ENCODE measurements around the gene PAXIP1.

PAXIP1 gene

GRCh38 chr7:154997840-154998370, 5.0 kb downstream of the PAXIP1 start:
- in situ Hi-C loops (cut with MboI; ENCODE audit: low sequenced_read_pairs): no loop called here

- in situ Hi-C loops (cut with MboI; ENCODE audit: low sequenced_read_pairs): no loop called here
Observed at GRCh38 chr7:154996756-154997155, 6.2 kb downstream of the PAXIP1 start.

- in situ Hi-C loops (cut with MboI; ENCODE audit: low sequenced_read_pairs): no loop called here
Observed at GRCh38 chr7:154996101-154996500, 6.8 kb downstream of the PAXIP1 start.

GRCh38 chr7:154994996-154995395, 7.9 kb downstream of the PAXIP1 start:
- in situ Hi-C loops (cut with MboI; ENCODE audit: low sequenced_read_pairs): no loop called here

GRCh38 chr7:154990964-154991540, 11.9 kb downstream of the PAXIP1 start:
- in situ Hi-C loops (cut with MboI; ENCODE audit: low sequenced_read_pairs): no loop called here

- in situ Hi-C loops (cut with MboI; ENCODE audit: low sequenced_read_pairs): no loop called here
Observed at GRCh38 chr7:154987571-154987970, 15.4 kb downstream of the PAXIP1 start.

GRCh38 chr7:154986200-154986945, 16.6 kb downstream of the PAXIP1 start:
- in situ Hi-C loops (cut with MboI; ENCODE audit: low sequenced_read_pairs): no loop called here

GRCh38 chr7:154985230-154985629, 17.7 kb downstream of the PAXIP1 start:
- in situ Hi-C loops (cut with MboI; ENCODE audit: low sequenced_read_pairs): no loop called here

GRCh38 chr7:154984601-154985188, 18.2 kb downstream of the PAXIP1 start:
- in situ Hi-C loops (cut with MboI; ENCODE audit: low sequenced_read_pairs): no loop called here

- in situ Hi-C loops (cut with MboI; ENCODE audit: low sequenced_read_pairs): no loop called here
Observed at GRCh38 chr7:154978017-154978416, 24.9 kb downstream of the PAXIP1 start.

- in situ Hi-C loops (cut with MboI; ENCODE audit: low sequenced_read_pairs): no loop called here
Observed at GRCh38 chr7:154977250-154977649, 25.7 kb downstream of the PAXIP1 start.

GRCh38 chr7:154976844-154977243, 26.1 kb downstream of the PAXIP1 start:
- in situ Hi-C loops (cut with MboI; ENCODE audit: low sequenced_read_pairs): no loop called here

- in situ Hi-C loops (cut with MboI; ENCODE audit: low sequenced_read_pairs): no loop called here
Observed at GRCh38 chr7:154975984-154976383, 26.9 kb downstream of the PAXIP1 start.

GRCh38 chr7:154973381-154973780, 29.5 kb downstream of the PAXIP1 start:
- in situ Hi-C loops (cut with MboI; ENCODE audit: low sequenced_read_pairs): no loop called here

GRCh38 chr7:154968336-154969001, 34.5 kb downstream of the PAXIP1 start:
- in situ Hi-C loops (cut with MboI; ENCODE audit: low sequenced_read_pairs): no loop called here

- in situ Hi-C loops (cut with MboI; ENCODE audit: low sequenced_read_pairs): no loop called here
Observed at GRCh38 chr7:154967401-154967955, 35.4 kb downstream of the PAXIP1 start.

GRCh38 chr7:154965014-154965413, 37.9 kb downstream of the PAXIP1 start:
- in situ Hi-C loops (cut with MboI; ENCODE audit: low sequenced_read_pairs): no loop called here

- in situ Hi-C loops (cut with MboI; ENCODE audit: low sequenced_read_pairs): no loop called here
Observed at GRCh38 chr7:154960063-154960790, 42.7 kb downstream of the PAXIP1 start.

GRCh38 chr7:154956427-154956826, 46.5 kb downstream of the PAXIP1 start:
- in situ Hi-C loops (cut with MboI; ENCODE audit: low sequenced_read_pairs): no loop called here

GRCh38 chr7:154953006-154953684, 49.8 kb downstream of the PAXIP1 start:
- in situ Hi-C loops (cut with MboI; ENCODE audit: low sequenced_read_pairs): no loop called here
